HEK293 (cell line): ENCODE results near the gene UBAC2.

Experiments
- CTCF ChIA-PET: fragments of 350-600 bp; formaldehyde crosslinking; extraction: SDS; loops from one replicate; lab custom pipeline; 2021; ENCODE audit warnings: antibody characterized with exemption; lab: Yijun Ruan, JAX
- POLR2A ChIA-PET: fragments of 300-600 bp; formaldehyde crosslinking; extraction: SDS; loops from one replicate; lab custom pipeline; 2020; ENCODE audit warnings: antibody characterized with exemption, inconsistent platforms; lab: Yijun Ruan, JAX
- H3K27ac ChIP-seq: fragments of 200-500 bp; sonication (Bioruptor generic); 2 replicates; pipeline ENCODE4 v1.5.1; 2014; ENCODE audit warnings: low read depth, low read length, control low read depth, inconsistent platforms; ENCODE audit errors: extremely low read depth
- H3K36me3 ChIP-seq, 2 experiments: fragments of 200-500 bp in 1 of 2; sonication (Bioruptor generic) in 1 of 2; 1 replicate in 1 of 2; 2 replicates in 1 of 2; pipeline ENCODE4 v1.5.1; 2014 to 2017; ENCODE audit warnings: inconsistent platforms in 2 of 2, low read length in 2 of 2; ENCODE audit not compliant: control insufficient read depth in 2 of 2, insufficient read depth in 1 of 2
- H3K4me1 ChIP-seq: fragments of 200-500 bp; sonication (Bioruptor generic); 2 replicates; pipeline ENCODE4 v1.5.1; 2014; ENCODE audit warnings: mild to moderate bottlenecking, low read length, inconsistent platforms; ENCODE audit not compliant: control insufficient read depth, insufficient read depth
- H3K4me3 ChIP-seq: 2 replicates; pipeline ENCODE4 v1.5.1; 2011; ENCODE audit warnings: low read depth, mild to moderate bottlenecking, control low read depth, low read length, moderate library complexity
- H3K9me3 ChIP-seq: fragments of 200-500 bp; sonication (Bioruptor generic); 2 replicates; pipeline ENCODE4 v1.5.1; 2014; ENCODE audit warnings: low read depth, low read length, inconsistent platforms; ENCODE audit not compliant: control insufficient read depth, insufficient read depth
- BCL11B ChIP-seq: fragments of 450-650 bp; formaldehyde crosslinking; IDR thresholded peaks from 2 replicates; pipeline ENCODE4 v1.5.1; 2016; ENCODE audit warnings: low read depth, missing biosample characterization, missing genetic modification characterization
- GFI1B ChIP-seq: fragments of 450-650 bp; formaldehyde crosslinking; IDR thresholded peaks from 2 replicates; pipeline ENCODE4 v1.5.1; 2016; ENCODE audit warnings: missing biosample characterization, missing genetic modification characterization
- GLI2 ChIP-seq: fragments of 450-650 bp; formaldehyde crosslinking; IDR thresholded peaks from 2 replicates; pipeline ENCODE4; 2017; ENCODE audit warnings: missing biosample characterization, missing genetic modification characterization, low read depth, borderline replicate concordance
- GLIS2 ChIP-seq: fragments of 450-650 bp; formaldehyde crosslinking; IDR thresholded peaks from 2 replicates; pipeline ENCODE4 v1.5.1; 2016; ENCODE audit warnings: missing biosample characterization, missing genetic modification characterization
- MEIS1 ChIP-seq: sonication (generic); formaldehyde crosslinking; IDR thresholded peaks from 2 replicates; pipeline ENCODE4 v1.8.1; 2022; ENCODE audit warnings: missing genetic modification reagents, mild to moderate bottlenecking, borderline replicate concordance
- RBAK ChIP-seq: fragments of 450-650 bp; formaldehyde crosslinking; IDR thresholded peaks from 2 replicates; pipeline ENCODE4 v1.5.1; 2016; ENCODE audit warnings: missing biosample characterization, missing genetic modification characterization
- SCRT1 ChIP-seq: fragments of 450-650 bp; formaldehyde crosslinking; IDR thresholded peaks from 2 replicates; pipeline ENCODE4 v1.5.1; 2016; ENCODE audit warnings: missing biosample characterization, missing genetic modification characterization, borderline replicate concordance
- SCRT2 ChIP-seq: fragments of 450-650 bp; formaldehyde crosslinking; IDR thresholded peaks from 2 replicates; pipeline ENCODE4 v1.5.1; 2016; ENCODE audit warnings: missing biosample characterization, missing genetic modification characterization
- ZBTB17 ChIP-seq: fragments of 450-650 bp; formaldehyde crosslinking; IDR thresholded peaks from 2 replicates; pipeline ENCODE4 v1.5.1; 2016; ENCODE audit warnings: missing biosample characterization, missing genetic modification characterization
- ZBTB7A ChIP-seq: fragments of 450-650 bp; formaldehyde crosslinking; IDR thresholded peaks from 2 replicates; pipeline ENCODE4 v1.5.1; 2016; ENCODE audit warnings: low read depth, missing biosample characterization, missing genetic modification characterization
- ZNF121 ChIP-seq: fragments of 450-650 bp; formaldehyde crosslinking; IDR thresholded peaks from 2 replicates; pipeline ENCODE4 v1.5.1; 2016; ENCODE audit warnings: missing biosample characterization, missing genetic modification characterization
- ZNF184 ChIP-seq: fragments of 450-650 bp; IDR thresholded peaks from 2 replicates; pipeline ENCODE4 v1.5.1; 2018; ENCODE audit warnings: missing biosample characterization, mild to moderate bottlenecking, missing genetic modification characterization
- ZNF26 ChIP-seq: fragments of 450-650 bp; formaldehyde crosslinking; IDR thresholded peaks from 2 replicates; pipeline ENCODE4 v1.5.1; 2016; ENCODE audit warnings: missing biosample characterization, missing genetic modification characterization
- ZNF335 ChIP-seq: fragments of 450-650 bp; formaldehyde crosslinking; conservative IDR thresholded peaks from 2 replicates; pipeline ENCODE4 v1.5.1; 2016; ENCODE audit warnings: missing biosample characterization, missing genetic modification characterization
- ZNF354C ChIP-seq: fragments of 450-650 bp; formaldehyde crosslinking; IDR thresholded peaks from 2 replicates; pipeline ENCODE4 v1.5.1; 2016; ENCODE audit warnings: missing biosample characterization, missing genetic modification characterization, low read depth, borderline replicate concordance
- ZNF521 ChIP-seq: fragments of 450-650 bp; formaldehyde crosslinking; IDR thresholded peaks from 2 replicates; pipeline ENCODE4 v1.5.1; 2017; ENCODE audit warnings: missing biosample characterization, mild to moderate bottlenecking, missing genetic modification characterization
- ZNF596 ChIP-seq: fragments of 450-650 bp; IDR thresholded peaks from 2 replicates; pipeline ENCODE4 v1.5.0; 2018; ENCODE audit warnings: missing biosample characterization, mild to moderate bottlenecking, missing genetic modification characterization, moderate library complexity
- ZNF623 ChIP-seq: fragments of 450-650 bp; formaldehyde crosslinking; IDR thresholded peaks from 2 replicates; pipeline ENCODE4 v1.5.1; 2016; ENCODE audit warnings: missing biosample characterization, missing genetic modification characterization
- ZNF791 ChIP-seq: fragments of 450-650 bp; formaldehyde crosslinking; IDR thresholded peaks from 2 replicates; pipeline ENCODE4 v1.5.1; 2016; ENCODE audit warnings: missing biosample characterization, missing genetic modification characterization
- ZSCAN16 ChIP-seq: fragments of 450-650 bp; formaldehyde crosslinking; IDR thresholded peaks from 2 replicates; pipeline ENCODE4 v1.5.1; 2016; ENCODE audit warnings: missing biosample characterization, missing genetic modification characterization
- ZSCAN30 ChIP-seq: fragments of 450-650 bp; IDR thresholded peaks from 2 replicates; pipeline ENCODE4 v1.5.1; 2018; ENCODE audit warnings: missing biosample characterization, mild to moderate bottlenecking, missing genetic modification characterization, moderate library complexity
- TF ChIP-seq, protein P1 (sequence below): fragments of 450-650 bp; formaldehyde crosslinking; IDR thresholded peaks from 2 replicates; pipeline ENCODE4 v1.5.1; 2016; ENCODE audit warnings: missing biosample characterization, missing genetic modification characterization
- TF ChIP-seq, protein P2 (sequence below): fragments of 450-650 bp; formaldehyde crosslinking; IDR thresholded peaks from 2 replicates; pipeline ENCODE4 v1.5.1; 2016; ENCODE audit warnings: missing biosample characterization, missing genetic modification characterization

Gene UBAC2

DNA sequence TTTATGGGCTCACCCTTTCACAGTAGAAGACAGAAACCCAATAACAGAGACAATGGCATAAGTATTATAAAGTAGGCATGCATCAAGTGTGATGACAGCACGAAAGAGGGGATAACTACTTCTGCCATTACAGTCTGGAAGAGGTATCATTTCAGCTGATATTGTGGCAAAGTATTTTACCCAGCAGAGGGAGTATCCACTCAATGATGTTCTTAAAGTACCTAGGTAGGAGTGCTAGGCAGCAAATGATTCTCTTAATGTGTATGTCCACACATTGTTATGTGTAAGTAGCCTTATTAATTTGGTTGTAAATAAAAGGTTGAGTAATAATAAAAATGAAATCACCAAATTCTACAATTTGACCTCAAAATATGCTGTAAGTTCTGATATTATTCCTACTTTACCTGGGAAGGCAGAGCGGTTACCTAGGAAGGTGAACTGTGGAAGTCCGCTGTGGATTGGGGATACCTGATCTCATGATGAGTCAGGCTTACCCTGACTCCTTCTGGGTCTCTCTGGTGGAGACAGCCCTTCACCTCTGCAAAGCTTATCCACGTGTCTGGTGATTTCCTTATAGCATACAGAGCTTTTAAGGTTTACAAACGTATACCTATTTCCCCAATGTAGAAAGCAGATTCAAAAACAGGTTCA lies 4.1 kb upstream of the UBAC2 start:
- no peaks in the 10 kb centered on the region for H3K36me3 ChIP-seq
- CTCF ChIA-PET: interaction anchor here (2.8 kb wide), 1 partner anchor 20 kb away, joined by 7 read pairs; no protein-coding TSS in a partner anchor
- POLR2A ChIA-PET: no interaction called here
- H3K9me3 ChIP-seq: no peaks in the 10 kb centered on the region
- H3K4me3 ChIP-seq: no peak overlapping the region
- peak; percentile 74 for TF ChIP-seq ZBTB17 (tag by site-specific recombination)
- TF ChIP-seq, protein P1, sequence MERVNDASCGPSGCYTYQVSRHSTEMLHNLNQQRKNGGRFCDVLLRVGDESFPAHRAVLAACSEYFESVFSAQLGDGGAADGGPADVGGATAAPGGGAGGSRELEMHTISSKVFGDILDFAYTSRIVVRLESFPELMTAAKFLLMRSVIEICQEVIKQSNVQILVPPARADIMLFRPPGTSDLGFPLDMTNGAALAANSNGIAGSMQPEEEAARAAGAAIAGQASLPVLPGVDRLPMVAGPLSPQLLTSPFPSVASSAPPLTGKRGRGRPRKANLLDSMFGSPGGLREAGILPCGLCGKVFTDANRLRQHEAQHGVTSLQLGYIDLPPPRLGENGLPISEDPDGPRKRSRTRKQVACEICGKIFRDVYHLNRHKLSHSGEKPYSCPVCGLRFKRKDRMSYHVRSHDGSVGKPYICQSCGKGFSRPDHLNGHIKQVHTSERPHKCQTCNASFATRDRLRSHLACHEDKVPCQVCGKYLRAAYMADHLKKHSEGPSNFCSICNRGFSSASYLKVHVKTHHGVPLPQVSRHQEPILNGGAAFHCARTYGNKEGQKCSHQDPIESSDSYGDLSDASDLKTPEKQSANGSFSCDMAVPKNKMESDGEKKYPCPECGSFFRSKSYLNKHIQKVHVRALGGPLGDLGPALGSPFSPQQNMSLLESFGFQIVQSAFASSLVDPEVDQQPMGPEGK (tag by site-specific recombination): no peak
- no peak overlapping the region for H3K27ac ChIP-seq
- H3K4me1 ChIP-seq: peaks cover 9% of the 10 kb centered on the region

DNA sequence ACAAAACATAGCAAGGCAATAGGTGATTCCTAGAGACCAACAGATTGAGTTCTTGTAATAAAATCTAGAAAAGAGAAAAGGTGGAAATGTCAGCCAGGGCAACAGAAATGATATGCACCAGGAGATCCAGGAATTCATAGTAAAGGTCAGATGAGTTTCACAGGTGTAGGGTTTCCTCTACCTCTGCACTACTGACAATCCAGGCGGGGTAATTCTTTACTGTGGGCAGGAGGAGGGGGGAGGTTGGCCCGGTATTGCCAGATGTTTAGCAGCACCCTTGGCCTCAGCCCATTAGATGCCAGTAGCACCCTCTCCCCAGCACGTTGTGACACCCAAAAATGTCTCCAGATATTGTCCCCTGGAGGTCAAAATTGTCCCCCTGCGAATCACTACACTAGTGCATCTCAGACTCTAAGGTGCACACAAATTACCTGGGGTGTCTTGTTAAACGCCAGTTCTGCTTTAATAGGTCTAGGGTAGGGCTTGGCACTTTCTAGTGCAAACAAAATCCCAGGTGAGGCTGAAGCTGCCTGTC lies 3.5 kb upstream of the UBAC2 start:
- H3K9me3 ChIP-seq: no peaks in the 10 kb centered on the region
- ChIA-PET CTCF (interaction anchor here (2.8 kb wide), 1 partner anchor 20 kb away, joined by 7 read pairs; no protein-coding TSS in a partner anchor), POLR2A (no interaction called here)
- no peak overlapping the region for H3K27ac ChIP-seq
- H3K36me3 ChIP-seq: no peaks in the 10 kb centered on the region
- no peak overlapping the region for H3K4me3 ChIP-seq
- no peak for TF ChIP-seq MEIS1 (CRISPR knock-in tag)
- TF ChIP-seq ZSCAN16: no peak
- TF ChIP-seq ZBTB7A: no peak
- TF ChIP-seq ZNF121 (tag by site-specific recombination): no peak
- TF ChIP-seq ZNF335: peak; percentile 78
- no peak for TF ChIP-seq ZNF184
- TF ChIP-seq, protein P2, sequence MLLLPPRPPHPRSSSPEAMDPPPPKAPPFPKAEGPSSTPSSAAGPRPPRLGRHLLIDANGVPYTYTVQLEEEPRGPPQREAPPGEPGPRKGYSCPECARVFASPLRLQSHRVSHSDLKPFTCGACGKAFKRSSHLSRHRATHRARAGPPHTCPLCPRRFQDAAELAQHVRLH: no peak
- TF ChIP-seq, all 188 proteins: peak for 1
- H3K4me1 ChIP-seq: peaks cover 5% of the 10 kb centered on the region

- peaks cover 0 to 4% of the 10 kb centered on the region in 2 experiments; a peak in 1 of 3 replicates for H3K36me3 ChIP-seq
These were observed 868 bp upstream of the UBAC2 start for GRCh38 chr13:99199541-99200431.

More at GRCh38 chr13:99199541-99200431, 868 bp upstream of the UBAC2 start:
- POLR2A ChIA-PET: interaction anchor here (0.5 to 2.4 kb wide), 7 partner anchors 8 to 405 kb away, joined by 3 to 10 read pairs (median 6); no protein-coding TSS in a partner anchor
- H3K9me3 ChIP-seq: no peaks in the 10 kb centered on the region
- H3K4me3 ChIP-seq: peak overlapping the region; percentile 96
- H3K27ac ChIP-seq: peak overlapping the region; percentile 94
- no peaks in the 10 kb centered on the region for H3K4me1 ChIP-seq
- CTCF ChIA-PET: interaction anchor here (0.8 to 1.2 kb wide), 6 partner anchors 15 to 116 kb away, joined by 3 to 6 read pairs (median 4); no protein-coding TSS in a partner anchor
- TF ChIP-seq ZNF791 (tag by site-specific recombination) (no peak), ZNF26 (no peak), ZNF596 (tag by site-specific recombination) (0 out of 2 replicates have a peak, but pooled peaks have one; percentile 30), GLI2 (tag by site-specific recombination) (no peak), BCL11B (tag by site-specific recombination) (0 out of 2 replicates have a peak, but pooled peaks have one; percentile 35), ZNF623 (tag by site-specific recombination) (0 out of 2 replicates have a peak, but pooled peaks have one; percentile 8), ZNF354C (tag by site-specific recombination) (no peak), ZBTB17 (tag by site-specific recombination) (0 out of 2 replicates have a peak, but pooled peaks have one; percentile 11), GLIS2 (tag by site-specific recombination) (peak; percentile 41; the same call in 1 of the 2 replicates), RBAK (no peak), SCRT2 (tag by site-specific recombination) (peak; percentile 93), ZNF521 (no peak), ZSCAN30 (0 out of 2 replicates have a peak, but pooled peaks have one; percentile 40), GFI1B (tag by site-specific recombination) (no peak), SCRT1 (tag by site-specific recombination) (peak; percentile 19; the same call in 1 of the 2 replicates)
